Activated CD4-positive, alpha-beta T cell treated with anti-CD3 and anti-CD28 coated beads for 24 hours (primary cell): ENCODE measurements around the gene TRABD2B.

Experiments used
- DNase-seq, 2 donors: peaks; one replicate each; pipeline ENCODE4 v3.0.0-alpha.2; 2020; ENCODE audit warnings: low read depth in 2 of 2

The TRABD2B gene

DNA sequence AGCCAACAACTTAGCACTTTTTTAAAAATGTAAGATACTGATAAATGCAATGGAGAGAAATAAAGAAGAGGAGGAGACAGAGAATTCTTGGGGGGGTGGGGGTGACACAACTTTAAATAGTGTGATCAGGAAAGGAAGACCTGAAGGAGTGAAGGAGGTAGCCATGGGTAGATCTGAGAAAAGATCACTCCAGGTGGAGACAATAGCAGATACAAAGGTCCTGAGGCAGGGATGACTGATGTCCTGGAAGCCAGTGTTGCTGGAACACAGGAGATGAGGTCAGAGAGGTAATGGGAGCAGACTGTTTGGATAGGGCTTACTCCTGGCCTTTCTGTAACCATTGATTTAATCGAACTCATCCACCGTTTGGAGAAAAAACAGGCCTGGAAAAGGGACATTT, 24.6 kb upstream of the TRABD2B start:
- no peak for DNase-seq

DNA sequence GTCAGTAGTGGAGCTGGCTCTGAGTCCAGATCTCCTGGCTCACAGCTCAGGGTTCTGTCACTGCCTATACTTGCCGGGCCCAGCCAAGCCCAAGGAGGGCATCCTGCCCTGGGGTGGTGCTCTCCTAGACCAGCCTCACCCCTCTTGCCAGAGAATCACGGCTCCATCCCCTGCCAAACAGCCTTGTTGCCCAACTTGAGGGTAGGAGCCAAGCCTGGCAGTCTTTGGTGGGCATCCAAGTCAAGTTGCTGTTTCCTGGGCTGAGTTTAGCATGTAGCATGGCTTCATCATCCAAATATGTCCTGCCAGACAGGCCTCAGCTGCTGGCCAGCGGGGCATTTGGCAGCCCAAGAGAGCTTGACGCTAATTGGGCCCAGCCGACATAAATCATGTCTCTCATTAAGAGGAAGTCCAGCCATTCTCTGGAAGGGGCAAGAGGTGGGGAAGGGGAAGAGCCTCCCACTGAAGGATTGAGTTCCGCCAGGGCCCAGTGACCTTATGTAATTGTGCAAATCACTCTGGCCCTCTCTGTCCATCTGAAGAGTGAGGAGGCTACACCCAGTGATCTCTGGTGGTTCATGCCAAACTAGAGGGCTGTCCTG, 22.6 kb upstream of the TRABD2B start:
- no peak for DNase-seq

DNA sequence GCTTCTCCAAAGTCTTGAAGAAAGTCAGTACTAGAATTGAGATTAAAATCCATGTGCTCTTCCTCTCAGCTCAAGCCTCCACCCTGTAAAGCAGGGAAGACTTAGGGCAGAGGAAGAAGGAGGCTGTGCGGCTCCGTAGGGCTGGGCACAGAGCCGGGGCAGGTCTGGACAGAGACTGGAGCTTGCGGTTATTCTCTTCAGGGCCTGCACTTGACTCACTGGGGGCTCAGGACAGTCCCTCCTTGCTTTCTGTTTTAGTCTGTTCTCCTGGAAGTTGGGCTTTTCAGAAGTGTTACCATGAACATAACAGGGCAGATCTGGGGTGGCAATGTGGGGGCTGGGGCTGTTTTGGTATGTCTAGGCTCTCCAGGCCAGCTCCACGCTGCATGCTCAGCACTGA, 21.6 kb upstream of the TRABD2B start:
- no peak for DNase-seq

DNA sequence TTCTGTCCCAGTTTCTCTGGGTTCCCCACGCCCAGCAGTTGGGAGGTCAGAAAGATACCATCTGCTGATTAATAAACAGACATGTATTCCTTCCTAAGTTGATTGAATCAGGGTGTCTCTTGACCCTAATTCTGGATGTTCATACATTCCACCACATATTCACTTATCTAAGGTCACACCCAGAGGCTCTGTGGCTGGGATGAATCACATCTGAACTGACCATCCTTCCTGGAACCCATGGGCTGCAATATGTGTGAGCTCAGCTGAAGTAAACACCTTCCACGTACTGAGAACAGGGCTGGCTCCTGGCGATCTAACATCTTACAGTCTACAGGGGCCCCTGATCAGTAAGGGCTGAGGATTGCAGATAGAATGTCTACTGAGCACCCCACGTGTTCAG, 20.5 kb upstream of the TRABD2B start:
- no peak for DNase-seq

DNA sequence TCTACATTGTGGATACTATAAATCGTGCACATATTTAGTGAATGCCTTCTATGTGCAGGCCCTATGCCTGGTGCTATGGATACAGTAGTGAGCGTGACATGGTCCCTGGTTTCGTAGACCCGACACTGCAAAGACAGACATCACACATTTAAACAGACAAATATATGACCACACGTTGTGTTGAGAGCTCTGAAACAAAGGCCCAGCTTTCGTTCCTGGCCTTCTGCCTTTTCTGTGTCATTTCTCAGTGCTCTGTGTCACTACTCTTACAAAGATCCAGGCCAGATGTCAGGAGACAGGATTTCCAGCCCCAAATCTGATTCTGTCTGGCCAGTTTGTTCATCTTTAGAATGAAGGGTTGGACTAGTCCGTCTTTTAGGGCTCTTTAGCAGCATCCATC, 19.3 kb upstream of the TRABD2B start:
- no peak for DNase-seq

DNA sequence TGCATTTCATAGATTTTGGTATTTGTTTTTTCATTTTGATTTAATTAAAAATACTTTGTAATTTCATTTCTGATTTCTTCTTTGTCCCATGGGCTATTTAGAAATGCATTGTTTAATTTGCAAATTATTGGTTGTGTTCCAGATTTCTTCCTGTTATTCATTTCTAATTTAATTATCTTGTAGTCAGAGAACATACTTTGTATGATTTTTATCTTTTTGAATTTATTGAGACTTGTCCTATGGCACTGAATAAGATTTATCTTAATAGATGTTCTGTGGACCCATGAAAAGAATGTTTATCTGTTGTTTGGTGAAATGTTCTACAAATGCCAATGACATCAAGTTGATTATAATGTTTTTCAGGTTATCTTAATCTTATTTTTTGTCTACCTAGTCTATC, 16.1 kb upstream of the TRABD2B start:
- DNase-seq: no peak

DNA sequence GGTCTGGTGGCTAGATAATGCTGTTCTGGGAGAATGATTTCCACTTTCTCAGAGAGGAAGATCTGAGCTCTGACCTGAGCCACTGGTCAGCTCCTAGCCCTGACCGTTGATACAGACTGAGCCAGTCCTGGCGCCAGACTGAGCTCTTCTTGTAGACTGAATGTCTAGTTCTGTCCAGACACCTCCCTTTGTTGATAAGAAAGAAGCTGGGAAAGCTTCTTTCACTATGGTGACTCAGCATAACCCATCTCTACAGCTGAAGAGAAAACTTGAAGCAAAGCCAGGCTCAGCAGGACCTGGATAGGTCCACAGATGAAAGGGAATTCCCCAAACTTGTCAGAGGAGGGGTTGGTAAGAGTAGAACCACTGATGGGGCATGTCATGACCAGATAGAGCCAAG, 9.9 kb upstream of the TRABD2B start:
- DNase-seq: no peak

DNA sequence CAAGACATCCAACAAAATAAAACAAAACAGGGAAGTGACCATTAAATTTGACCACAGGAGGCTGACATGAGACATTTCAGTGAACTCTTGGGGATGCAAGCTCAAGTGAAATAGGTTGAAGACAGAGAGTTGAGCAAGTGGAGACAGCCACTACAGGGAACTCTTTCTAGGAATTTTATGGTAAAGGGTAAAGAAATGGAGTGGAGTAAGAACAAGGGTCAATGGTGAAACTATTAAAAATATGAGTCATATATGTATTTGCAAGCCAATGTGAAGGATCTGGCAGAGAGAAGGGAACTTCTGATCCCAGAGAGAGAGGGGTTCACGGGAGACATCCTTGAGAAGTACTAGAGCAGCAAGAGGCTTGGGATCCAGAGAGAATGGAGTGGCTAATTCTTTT, 9.1 kb upstream of the TRABD2B start:
- DNase-seq: no peak

DNA sequence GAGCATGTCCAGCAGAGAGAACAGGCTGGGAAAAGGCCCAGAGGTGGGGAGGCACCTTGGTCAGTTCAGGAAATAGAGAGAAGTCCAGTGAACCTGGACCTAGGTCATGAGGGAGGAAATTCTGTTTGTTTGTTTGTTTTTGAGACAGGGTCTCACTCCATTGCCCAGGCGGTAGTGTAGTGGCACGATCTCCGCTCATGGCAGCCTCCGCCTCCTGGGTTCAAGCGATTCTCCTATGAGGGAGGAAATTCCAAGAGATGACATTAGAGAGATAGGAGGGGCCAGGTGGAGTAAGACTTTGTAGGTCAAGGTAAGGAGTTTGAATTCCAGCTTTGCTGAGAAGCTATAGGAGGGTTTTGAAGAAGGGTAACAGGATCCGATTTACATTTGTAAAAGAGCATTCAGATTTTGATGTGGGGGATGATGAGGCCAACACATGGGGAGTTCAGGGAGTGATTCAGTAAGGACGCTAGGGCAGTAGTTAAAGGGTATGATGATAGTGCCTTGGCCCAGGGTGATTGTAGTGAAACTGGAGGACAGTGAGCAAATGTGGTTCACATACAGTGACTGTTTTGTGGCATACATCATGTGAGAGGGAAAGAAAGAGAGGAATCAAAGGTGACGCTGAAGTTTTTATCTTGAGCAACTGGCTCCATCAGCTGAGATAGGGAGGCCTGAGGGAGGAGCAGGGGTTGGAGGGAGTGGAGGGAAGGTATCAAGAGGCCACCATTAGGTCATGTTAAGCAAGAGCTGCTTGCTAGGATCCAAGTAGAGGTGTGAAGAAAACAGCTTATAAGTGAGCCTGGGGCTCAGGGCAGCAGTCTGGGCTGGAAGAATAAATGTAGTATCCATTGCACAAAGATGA, 8.3 kb upstream of the TRABD2B start:
- no peak for DNase-seq

DNA sequence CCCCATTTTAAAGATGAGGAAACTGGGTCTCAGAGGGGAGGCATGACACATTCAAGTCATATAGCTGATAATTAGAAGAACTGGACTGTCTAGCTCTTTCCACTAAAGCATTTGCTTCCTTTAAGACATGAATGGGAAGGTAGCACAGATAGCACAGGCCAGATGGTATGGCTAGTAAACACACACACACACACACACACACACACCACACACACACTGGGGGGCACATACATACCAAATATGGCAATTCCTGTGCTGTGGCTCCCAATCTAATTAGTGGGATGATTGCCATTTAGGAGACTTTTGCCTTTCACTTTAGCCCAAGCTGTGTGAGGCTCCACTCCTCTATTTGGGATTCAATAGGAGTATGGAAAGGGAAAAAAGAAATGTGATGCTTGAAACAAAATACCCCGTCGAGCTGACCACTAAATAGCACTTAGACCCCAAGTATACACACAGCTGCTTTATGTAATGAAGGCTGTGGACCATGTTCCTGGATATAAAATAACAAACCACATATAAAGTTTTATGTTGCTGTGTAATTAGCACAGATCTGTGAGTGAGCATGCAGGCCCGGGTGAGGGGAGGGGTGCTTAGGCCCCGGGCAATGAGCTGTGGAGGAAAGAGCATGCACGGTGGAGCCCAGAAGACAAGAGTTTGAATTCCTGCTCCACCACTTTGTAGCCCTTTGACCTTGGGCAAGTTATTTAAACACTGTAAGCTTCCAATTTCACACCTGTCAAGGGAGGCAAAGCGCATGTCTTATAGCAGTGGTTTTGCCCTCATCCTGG, 6.8 kb upstream of the TRABD2B start:
- DNase-seq: no peak

DNA sequence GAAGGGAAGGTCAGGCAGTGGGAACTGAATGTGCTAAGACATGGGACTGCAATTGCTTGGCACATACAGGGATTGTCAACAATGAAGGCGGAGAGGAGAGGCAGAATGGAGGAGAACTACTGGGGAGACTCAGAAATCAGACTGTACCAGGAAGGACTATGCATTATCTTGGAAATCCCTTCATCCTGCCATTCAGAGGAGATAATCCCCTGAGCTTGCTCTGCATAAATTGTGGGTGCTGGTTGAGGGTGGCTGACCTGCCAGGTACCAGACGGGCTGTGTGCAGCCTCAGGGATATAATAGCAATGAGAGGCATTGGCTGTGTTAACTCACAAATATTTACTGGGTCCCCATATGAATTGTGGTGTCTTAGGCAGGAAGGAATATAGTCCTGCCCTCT, 5.0 kb upstream of the TRABD2B start:
- DNase-seq: no peak

DNA sequence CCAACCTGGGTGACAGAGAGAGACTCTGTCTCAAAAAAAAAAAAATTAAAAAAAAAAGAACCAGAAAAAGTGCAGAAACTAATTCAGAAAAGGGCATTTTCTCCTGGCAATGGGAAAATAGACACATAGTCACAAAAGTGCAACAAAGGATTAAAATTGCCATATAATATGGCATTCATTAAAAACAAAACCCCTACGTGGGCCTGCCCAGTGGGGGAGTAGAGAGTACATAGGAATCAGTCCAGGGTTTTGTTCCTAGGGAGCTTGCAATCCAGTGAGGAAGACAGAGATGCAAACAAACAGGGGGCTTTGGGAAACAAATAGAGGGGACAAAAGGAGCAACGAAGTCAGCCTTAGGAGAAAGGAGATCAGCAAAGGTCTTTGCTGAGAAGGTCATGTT, 4.5 kb upstream of the TRABD2B start:
- no peak for DNase-seq

DNA sequence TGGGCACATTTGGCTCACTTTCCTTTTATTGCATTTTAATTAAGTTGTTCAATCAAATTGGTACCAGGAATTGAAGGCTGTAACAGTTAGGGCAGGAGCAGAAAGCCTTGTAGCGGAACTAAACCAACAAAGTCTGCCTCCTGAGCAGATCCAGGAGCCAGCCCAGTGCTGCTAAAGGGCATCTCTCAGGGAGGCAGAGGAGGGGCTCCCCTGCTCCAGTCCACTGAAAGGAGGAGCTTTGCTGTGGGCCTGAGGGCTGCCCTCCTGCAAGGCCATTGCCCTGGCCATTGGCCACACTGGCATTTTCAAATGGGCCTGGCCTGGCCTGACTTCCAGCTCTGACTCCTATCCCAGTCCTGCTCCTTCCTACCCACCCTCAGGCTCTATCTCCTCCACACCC, 3.7 kb upstream of the TRABD2B start:
- DNase-seq: no peak

DNA sequence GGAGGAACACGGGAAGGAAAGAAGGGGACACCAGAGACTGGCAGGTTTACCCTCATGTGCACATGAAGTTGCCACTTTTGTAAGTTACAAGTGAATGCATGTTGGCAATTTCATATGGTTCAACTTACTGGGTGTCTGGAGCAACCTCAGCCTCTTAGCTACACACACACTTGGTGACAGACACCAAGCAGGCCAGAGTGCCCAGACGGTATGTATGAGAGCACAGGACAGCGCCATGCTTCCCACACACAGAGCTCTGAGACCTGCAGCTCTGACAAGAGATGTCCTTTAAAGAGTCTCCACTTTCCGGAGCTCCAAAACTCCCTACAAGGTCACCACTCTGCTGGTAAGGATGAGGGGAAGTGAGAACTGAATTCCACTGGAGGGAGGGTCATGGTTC, 1.9 kb upstream of the TRABD2B start:
- no peak for DNase-seq

DNA sequence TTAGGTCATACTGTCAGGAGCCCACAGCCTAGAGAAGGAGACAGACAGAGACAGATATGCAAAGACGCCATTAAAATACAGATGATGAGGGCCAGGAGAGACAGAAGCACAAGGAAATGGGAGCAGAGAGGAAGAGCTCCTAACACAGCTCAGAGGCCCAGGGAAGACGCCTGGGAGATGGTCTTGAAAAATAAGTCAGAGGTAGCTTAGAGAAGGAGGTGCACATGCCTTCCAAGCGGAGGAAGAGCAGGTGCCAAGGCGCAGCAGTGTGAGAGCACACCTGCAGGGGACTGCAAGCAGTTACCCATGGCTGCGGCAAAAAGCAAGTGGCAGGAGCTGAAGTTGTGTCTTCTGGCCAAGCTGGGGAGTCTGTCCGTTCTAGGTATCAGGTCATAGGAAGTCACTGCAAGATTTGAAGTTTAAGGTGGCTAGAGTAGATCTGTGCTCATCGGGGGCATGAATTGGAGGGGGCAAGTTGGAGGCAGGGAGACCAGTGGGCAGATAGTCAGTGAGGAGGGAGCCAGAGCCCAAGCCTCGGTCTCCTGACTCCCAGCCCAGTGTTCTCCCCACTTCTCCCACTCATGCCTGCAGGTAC, 1.3 kb upstream of the TRABD2B start:
- no peak for DNase-seq

DNA sequence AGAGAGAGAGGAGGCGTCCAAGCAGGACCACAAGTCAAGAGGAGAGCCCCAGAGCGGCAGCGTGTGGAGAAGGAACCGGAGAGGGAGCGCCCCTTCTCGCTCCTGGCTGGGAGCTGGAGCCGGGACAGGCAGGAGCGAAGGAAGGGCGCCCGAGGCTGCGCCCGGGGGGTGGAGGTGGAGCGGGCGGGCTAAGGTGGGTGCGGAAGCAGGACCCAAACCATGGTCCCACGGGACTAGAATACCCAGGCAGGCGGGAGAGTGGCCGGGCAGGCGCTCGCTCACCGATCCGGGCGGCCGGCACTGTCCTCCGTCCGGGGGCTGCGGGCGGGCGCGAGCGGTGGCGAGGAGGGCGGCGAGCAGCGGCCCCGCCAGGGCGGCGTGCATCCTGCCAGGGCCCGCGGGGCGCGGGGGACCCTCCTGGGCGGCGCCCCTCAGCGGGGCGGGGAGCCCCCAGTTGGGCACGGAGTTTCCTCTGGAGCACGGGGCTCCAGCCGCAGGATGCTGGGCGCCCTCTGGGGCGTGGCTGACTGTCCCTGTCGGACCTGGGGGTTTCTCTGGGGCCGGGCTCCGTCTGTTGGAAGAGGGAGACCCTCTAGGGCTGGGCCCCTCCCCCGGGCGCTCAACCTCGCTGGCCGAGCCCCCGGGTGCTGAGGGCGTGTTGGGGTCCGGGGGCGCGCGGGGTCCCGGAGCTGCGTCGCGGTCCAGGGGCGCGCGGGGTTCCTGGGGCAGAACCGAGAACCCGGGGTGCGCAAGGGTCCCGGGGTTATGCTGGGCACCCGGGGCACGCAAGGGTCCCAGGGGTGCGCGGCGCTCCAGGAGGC, 569 bp downstream of the TRABD2B start:
- no peak for DNase-seq

DNA sequence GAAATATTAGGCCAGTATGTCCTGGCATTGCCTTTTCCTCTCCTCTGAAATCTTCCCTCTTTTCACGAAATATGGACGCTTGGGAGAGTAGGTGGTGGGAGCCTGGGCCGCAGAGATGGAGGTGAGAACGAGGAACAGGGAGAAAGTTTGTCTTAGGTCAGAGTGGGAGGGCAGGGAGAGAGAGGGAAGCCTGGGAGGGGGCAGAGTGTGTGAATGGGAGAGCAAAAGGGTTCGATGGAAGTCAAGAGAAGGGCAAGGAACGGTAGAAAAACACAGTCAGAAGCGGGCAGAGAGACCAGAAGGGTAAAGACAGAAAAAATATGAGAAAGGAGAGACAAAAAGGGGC, 1.2 kb downstream of the TRABD2B start:
- no peak for DNase-seq

DNA sequence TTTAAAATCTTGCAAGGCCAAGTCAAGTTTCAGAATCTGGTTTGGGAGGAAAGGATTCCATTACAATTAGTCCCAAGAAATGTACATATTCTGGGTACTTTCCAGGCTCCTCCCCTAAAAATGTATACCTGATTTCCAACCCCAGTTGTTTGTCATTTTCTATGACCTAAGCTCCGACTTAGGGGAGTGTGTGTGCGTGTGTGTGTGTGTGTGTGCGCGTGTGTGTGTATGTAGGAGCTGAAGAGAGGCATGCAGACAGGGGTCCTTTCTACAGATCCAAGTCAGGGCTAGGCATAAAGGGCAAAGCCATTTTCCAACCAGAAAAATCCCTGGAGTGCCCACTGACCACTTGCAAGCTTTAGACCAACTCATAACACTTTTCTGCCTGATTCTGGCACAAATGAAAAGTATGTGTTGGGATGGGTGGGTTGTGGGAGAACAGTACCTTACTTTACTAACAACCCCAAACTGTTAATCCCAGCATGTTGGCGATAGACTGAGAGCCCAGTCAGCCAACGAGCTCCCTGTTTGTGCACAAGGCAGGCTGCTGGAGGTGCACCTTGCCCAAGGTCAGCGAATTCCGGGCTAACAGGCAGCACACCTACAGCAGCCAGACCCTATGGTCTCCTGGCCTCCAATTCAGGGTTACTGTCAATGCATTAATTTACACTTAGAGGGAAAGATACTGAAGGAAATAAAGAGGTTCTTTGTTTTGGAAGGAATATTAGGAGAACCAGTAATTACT, 1.7 kb downstream of the TRABD2B start:
- no peak for DNase-seq

DNA sequence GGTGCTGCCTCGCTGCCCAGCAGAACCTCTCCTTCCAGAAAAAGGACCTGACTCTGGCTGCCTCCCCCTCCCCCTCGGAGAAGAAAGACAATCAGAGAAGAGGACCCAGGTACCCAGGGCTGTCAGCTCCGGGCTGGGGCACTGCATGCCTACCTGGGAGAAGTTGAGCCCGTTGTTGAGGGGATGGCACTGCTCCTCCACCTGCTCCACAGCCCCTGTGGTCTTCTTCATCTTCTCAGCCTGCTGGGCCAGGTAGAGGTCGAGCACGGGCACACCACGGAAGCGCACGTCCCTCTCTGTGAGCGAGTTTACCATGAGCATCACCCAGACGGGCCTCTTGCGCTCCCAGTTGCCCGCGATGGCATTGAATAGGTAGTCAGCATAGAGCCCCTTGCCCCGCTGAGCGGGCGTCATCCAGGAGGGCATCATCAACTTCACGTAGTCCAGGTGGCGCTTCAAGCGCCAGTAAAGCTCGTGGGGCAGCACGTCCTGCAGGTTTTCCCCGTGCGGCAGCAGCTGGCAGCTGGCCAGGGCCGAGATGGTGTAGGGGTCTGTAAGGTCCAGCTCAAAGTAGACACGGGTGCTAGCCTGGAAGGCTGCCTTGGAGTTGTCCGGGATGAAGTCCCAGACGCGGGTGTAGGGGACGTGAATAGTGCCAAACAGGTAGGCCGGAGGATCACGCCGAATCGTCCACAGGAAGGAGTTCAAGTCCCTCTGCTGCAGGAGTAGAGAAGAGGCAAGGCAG, 3.1 kb downstream of the TRABD2B start:
- no peak for DNase-seq

DNA sequence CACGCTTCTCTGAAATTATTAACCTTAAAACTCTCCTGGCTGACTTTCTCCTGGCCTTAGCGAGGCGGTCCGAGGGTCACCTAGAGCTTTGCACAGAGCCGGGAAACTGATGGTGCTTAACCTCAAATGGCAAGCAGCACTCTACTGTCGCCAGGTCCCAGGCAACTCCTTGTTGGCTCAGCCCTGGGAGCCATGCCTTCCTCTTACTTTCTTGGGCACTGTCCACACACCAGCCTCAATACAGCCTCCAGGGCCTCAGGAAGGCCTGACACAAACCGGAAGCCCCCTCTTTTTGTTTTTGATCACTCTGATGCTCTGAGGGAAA, 3.8 kb downstream of the TRABD2B start:
- DNase-seq: no peak
